Activated naive CD4-positive, alpha-beta T cell treated with anti-CD3 and anti-CD28 coated beads, Interleukin-2, amount 50 U/mL, for 16 hours (primary cell): Measurements from ENCODE around the gene MTF2.
"Not testable (repeated sequence)": the region's sequence is repeated elsewhere in the genome, so short reads cannot be mapped to it uniquely, and the experiment has no call there.

Experiments used
- DNase-seq: peaks from one replicate; pipeline ENCODE4 v3.0.0-alpha.2; 2020

Gene MTF2

DNA sequence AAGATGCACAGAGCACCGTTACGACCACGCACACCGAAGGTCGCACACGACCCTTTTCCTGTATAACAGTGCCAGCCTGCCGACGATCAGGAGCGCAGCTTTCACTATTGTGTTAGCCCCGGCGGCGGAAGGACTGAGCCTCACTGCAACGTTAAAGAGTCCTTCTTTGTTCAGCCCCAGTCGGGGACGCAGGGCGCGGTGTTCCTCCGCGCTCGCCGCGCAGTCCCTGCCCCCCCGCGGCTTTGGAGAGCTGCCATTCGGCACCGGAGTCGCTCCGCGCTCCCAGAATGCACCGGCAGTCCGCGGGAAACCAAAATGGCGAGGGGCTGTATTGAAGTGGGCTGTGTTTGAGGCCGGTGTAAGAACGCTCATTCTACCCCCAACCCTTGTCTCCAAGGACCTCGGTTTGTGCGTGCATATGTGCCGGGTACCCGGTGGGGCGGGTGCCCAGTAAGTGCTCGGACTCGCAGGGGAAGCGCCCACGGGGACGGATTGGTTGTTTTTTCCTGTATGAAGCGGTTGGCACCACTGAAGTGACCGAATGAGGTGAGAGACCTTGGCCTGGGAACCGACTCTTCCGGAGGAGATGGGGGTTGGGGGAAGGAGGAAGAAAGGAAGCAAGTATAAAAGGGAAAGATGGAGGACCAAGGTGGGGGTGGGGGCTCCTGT, at the start of gene MTF2:
TSS of gene MTF2 (plus strand) at position 298 of the 669 bp plus-strand sequence. CDS start at position 542, 244 bp downstream.
- DNase-seq: peak; percentile 96

GRCh38 chr1:93029317-93029716, 49.8 kb upstream of the MTF2 start:
- no peak for DNase-seq

- DNase-seq: not testable (repeated sequence)
Measured at GRCh38 chr1:93030191-93030590, 48.9 kb upstream of the MTF2 start.

GRCh38 chr1:93031711-93032110, 47.4 kb upstream of the MTF2 start:
- no peak for DNase-seq

- no peak for DNase-seq
Measured at GRCh38 chr1:93033029-93033428, 46.1 kb upstream of the MTF2 start.

DNA sequence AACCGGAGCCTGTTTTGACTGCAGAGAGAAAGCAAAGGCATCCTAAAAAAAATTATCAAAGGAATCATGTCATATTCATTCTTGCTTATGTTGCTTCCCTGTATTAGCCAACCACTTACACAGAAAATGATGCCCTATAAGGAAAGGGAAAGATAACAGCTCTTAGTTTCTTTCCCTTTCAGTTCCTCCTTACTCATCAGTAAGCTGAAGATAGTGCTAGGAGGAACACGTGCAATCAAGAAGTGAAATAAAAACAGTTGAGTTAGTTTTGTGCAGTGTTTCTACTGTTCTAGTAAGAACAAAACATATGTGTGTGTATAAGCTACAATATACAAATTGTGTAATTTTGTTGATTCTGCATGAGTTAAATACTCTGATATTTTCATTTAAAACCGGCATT, 45.3 kb upstream of the MTF2 start:
- DNase-seq: no peak

DNA sequence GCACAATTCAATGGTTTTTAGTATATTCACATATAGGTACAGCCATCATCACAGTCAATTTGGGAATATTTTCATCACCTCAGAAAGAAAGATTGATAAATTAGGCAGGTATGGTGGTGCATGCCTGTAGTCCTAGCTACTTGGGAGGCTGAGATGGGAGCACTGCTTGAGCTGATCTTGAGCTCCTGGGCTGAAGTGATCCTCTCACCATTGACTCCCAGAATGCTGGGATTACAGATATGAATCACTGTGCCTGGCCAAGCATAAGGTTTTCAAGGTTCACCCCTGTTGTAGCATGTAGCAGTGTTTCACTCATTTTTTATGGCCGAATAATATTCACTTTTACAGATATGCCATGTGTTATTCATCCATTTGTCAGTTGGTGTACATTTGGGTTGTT, 44.7 kb upstream of the MTF2 start:
- DNase-seq: no peak

- no peak for DNase-seq
Measured at GRCh38 chr1:93036672-93037071, 42.4 kb upstream of the MTF2 start.

GRCh38 chr1:93042187-93043056, 36.7 kb upstream of the MTF2 start:
- no peak for DNase-seq

DNA sequence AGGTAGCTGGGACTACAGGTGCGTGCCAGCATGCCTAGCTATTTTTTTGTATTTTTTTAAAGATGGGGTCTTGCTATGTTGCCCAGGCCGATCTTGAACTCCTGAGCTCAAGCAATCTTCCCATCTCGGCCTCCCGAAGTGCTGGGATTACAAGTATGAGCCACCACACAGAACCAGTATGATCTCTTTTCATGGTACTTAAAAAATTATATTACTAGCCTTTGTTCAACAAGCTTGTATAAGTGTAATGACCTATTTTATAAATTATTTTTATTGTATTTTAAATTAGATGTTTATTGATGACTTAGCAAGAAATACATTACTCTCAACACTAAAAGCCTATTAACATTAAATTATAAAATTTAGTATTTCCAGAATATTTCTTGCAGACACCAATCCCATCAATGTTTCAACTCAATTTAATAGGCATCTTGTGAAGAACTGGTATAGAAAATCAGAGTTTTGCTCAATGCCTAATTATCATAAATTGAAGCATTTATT, 36.0 kb upstream of the MTF2 start:
- DNase-seq: no peak

DNA sequence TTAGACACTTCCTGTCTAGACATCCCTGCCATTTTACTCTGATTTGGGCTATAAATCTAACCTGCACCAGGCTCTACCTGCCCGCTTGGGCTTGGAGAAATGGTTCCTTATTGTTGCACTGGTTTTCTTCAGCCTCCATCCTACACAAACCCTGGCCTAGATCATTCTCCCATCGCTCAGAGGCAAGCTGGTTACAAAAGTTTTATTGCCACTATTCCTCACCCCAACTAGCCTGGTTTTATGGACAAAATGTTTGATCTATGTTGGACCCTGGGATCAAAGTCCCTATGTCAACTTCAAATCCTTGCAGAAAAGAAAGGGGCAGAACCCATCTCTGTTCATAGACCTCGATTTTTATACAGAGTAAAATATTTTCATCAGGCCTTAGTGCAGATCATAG, 31.5 kb upstream of the MTF2 start:
- no peak for DNase-seq

GRCh38 chr1:93051961-93052360, 27.1 kb upstream of the MTF2 start:
- DNase-seq: no peak

DNA sequence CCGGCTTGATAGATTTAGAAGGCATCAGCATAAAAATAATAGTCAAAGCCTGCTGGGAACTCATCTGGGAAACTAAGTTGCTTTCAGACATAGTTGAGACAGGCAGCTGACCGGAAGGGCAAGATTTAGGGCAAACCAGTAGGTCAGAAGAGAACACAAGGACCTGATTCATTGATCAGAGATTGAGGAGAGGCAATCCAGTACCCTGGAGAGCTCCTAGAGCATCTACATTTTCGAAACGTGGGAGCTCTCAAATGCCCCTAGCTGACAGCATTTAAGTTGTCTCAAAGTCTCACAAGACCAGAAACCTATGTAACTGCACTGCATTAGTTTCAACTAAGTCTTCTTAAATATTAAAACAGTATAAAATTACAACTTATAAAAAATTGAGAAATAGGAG, 22.9 kb upstream of the MTF2 start:
- no peak for DNase-seq

GRCh38 chr1:93056649-93057048, 22.4 kb upstream of the MTF2 start:
- no peak for DNase-seq

DNA sequence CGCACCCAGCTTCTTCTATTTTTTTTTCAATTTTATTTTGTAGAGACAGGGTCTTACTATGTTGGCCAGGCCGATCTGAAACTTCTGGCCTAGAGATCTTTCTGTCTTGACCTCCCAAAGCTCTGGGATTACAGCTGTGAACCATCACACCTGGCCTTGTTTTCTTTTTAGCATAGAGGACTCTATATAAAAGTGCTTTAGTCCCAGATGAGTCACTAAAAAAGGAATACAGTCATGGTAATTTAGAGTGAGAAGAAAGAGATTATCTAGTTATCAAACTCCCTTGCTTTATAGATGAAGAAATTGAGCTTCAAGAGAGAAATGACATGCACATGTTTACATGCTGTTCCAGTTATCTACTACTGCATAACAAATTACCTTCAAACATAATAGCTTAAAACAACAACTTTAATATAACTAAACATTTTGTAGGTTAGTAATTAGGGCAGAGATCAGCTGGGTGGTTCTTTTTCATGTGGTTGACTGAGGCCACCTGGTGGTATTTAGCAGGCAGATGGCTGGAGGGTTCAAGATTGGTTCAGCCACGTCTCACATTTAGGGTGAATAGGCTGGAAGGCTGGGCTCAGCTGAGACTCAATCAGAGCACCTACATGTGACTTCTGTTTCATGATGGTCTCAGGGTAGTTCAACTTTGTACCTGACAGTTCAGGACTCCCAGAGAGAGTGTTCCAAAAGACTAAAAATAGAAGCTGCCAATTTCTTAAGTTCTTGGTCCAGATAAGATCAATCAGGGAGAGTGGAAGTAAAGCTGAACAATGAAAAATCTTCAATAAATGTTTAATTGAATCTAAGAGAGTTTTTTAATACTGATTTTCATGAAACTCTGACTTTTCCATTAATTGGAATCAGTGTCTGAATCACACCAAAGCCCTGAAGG, 16.9 kb upstream of the MTF2 start:
- DNase-seq: peak; percentile 24

DNA sequence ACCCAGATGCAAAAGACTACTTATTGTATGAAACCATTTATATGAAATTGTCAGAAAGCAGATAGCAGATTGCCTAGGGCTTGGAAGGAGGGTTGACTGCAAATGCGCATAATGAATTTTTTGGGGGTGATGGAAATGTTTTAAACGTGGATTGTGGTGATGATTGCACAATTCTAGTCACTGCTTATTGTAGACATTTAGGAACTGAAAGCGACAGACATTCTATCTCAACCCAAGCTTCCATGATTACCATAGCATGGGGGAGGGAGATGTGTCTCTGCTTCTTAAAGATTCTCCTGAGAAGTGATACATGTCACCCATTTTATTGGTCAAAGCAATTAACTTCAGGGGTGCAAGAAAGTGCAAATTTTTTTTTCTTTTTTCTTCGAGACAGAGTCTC, 2.8 kb upstream of the MTF2 start:
- DNase-seq: no peak

- no peak for DNase-seq
Measured at GRCh38 chr1:93078203-93078602, 880 bp upstream of the MTF2 start.

GRCh38 chr1:93078638-93078985, 471 bp upstream of the MTF2 start:
- DNase-seq: no peak

GRCh38 chr1:93079685-93080141, 630 bp downstream of the MTF2 start:
- peak; percentile 15 for DNase-seq

DNA sequence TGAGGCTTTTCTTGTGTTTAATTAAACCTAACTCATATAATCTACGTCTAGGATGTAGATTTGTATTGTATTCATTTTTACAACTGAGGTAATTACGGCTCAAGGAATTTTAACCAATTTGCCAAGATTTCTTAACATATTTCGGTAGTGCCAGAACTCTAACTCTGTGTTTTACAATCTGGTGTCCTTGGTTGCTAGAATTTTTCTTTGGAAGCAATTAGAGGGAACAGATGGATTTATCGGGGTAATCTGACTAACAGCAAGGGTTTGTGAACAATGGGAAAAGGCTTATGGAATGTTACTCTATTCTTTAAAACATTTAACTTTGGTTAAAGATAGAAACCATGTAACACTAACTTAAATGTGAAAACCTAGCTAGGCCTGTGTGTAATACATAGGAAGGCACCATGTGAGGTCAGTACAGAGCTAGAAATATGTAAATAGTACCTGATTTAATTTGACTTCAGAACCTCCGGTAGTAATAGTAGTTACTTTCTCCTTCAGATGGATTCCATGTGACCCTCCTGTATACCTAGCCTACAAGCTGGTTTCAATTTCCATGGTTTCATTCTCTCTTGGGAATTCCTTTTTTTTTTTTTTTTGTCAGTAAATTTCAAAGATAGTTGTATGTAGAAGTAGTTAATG, 1.2 kb downstream of the MTF2 start:
- DNase-seq: no peak

- no peak for DNase-seq
Measured at GRCh38 chr1:93081716-93082115, 2.6 kb downstream of the MTF2 start.

DNA sequence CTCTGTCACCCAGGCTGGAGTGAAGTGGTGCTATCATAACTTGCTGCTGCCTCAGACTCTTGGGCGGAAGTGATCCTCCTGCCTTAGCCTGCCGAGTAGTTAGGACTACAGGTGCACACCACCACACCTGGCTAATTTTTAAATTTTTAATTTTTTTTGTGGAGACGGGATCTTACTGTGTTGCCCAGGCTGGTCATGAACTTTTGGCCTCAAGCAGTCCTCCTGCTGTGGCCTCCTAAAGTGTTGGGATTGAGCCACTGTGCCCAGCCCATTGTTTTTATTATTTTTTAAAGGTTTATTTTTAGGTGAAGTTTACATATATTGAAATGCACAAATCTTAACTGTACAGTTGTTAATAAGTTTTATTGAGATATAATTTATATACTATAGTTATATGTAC, 3.2 kb downstream of the MTF2 start:
- no peak for DNase-seq

DNA sequence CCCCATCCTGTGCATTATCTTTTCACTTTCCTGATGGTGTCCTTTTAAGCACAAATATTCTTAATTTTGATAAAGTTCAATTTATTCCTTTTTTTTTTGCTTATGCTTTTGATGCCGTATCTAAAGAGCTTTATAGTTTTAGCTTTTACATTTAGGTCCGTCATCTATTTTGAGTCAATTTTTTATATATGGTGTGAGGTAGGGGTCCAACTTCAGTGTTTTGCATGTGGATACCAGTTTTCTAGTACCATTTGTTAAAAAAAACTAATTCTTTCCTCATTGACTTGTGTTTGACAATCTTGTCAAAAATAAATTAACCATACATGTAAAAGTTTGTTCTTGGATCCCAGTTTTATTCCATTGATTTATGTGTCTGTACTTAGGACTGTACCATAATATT, 4.9 kb downstream of the MTF2 start:
- no peak for DNase-seq
